ENCODE results near the gene NXPE1. TPM values are rescaled to one million over a fixed set of nuclear protein-coding genes. Genes with fewer than 3 reads are reported as not detected.
"Not testable (repeated sequence)": the region's sequence is repeated elsewhere in the genome, so short reads cannot be mapped to it uniquely, and the experiment has no call there.

NXPE1 gene
- polyA plus RNA-seq, 1 of the 3 experiments (the other 2 are of a cell fraction) = not detected

DNA sequence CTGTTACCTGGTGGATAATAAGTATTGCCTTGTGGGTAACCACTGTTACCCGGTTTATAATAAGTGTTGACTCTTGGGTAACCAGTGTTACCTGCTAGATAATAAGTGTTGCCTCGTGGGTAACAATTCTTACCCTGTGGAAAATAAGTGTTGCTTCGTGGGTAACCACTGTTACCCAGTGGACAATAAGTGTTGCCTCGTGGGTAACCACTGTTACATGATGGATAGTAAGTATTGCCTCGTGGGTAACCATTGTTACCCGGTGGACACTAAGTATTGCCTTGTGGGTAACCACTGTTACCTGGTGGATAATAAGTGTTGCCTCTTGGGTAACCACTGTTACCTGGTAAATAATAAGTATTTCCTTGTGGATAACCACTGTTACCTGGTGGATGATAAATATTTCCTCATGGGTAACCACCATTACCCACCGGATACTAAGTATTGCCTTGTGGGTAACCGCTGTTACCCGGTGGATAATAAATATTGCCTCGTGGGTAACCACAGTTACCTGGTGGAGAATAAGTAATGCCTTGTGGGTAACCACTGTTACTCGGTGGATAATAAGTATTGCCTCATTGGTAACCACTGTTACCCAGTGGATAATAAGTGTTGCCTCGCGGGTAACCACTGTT lies 44.6 kb upstream of the NXPE1 start:
- ChIA-PET POLR2A (no interaction called here), CTCF (no interaction called here)
- WGBS (ENCODE audit: low lambda C conversion rate) = 48% methylated on average over 13 of the region's 13 CpGs

DNA sequence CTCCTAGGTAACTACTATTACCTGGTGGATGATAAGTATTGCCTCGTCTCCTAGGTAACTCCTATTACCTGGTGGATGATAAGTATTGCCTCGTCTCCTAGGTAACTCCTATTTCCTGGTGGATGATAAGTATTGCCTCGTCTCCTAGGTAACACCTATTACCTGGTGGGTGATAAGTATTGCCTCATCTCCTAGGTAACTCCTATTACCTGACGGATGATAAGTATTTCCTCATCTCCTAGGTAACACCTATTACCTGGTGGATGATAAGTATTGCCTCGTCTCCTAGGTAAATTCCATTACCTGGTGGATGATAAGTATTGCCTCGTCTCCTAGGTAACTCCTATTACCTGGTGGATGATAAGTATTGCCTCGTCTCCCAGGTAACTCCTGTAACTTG lies 43.5 kb upstream of the NXPE1 start:
- H3K27ac ChIP-seq (ENCODE audit: low read depth in 2 of 2, low read length in 1 of 2); H2AFZ ChIP-seq (ENCODE audit: low read depth); H4K20me1 ChIP-seq (ENCODE audit: insufficient read depth); H3K27me3 ChIP-seq (ENCODE audit: insufficient read depth); H3K4me3 ChIP-seq (ENCODE audit: low read depth in 2 of 2, low read length in 1 of 2); H3K9me3 ChIP-seq; DNase-seq; H3K9ac ChIP-seq; H3F3A ChIP-seq (replicated peaks; ENCODE audit: insufficient read depth); H3K79me2 ChIP-seq (ENCODE audit: insufficient read depth); H3K4me1 ChIP-seq (ENCODE audit: control insufficient read depth in 1 of 2, insufficient read depth in 2 of 2, low read depth in 1 of 2, low read length in 1 of 2); H3K36me3 ChIP-seq (replicated peaks in 1 of 2; ENCODE audit: control insufficient read depth in 1 of 2, insufficient read depth in 2 of 2, low read length in 1 of 2); CTCF ChIA-PET; H3K9me2 ChIP-seq; POLR2A ChIA-PET; H3K4me2 ChIP-seq: not testable (repeated sequence)
- 37% methylated on average over 7 of the region's 7 CpGs for WGBS (ENCODE audit: low lambda C conversion rate)

More for the DNA sequence above, 44.6 kb upstream of the NXPE1 start:
- Histone ChIP-seq H3K9me3 (no peaks in the 10 kb centered on the region), H3K4me2 (no peak overlapping the region), H3K4me3 (ENCODE audit: low read depth in 2 of 2, low read length in 1 of 2) (no peak overlapping the region), H3K79me2 (ENCODE audit: insufficient read depth) (no peaks in the 10 kb centered on the region), H2AFZ (ENCODE audit: low read depth) (no peak overlapping the region), H3K27me3 (ENCODE audit: insufficient read depth) (no peaks in the 10 kb centered on the region), H4K20me1 (ENCODE audit: insufficient read depth) (no peaks in the 10 kb centered on the region), H3K36me3 (replicated peaks in 1 of 2; ENCODE audit: control insufficient read depth in 1 of 2, insufficient read depth in 2 of 2, low read length in 1 of 2) (no peaks in the 10 kb centered on the region), H3K4me1 (ENCODE audit: control insufficient read depth in 1 of 2, insufficient read depth in 2 of 2, low read depth in 1 of 2, low read length in 1 of 2) (no peaks in the 10 kb centered on the region), H3K9me2 (no peaks in the 10 kb centered on the region), H3K27ac (ENCODE audit: low read depth in 2 of 2, low read length in 1 of 2) (no peak overlapping the region), H3K9ac (no peak overlapping the region), H3F3A (replicated peaks; ENCODE audit: insufficient read depth) (peaks cover 9% of the 10 kb centered on the region)
- TF ChIP-seq EP300 (IDR thresholded peaks at IDR 0.05; ENCODE audit: borderline replicate concordance in 1 of 2, low read depth in 1 of 2, low read length in 1 of 2) (no peak), TEAD4 (IDR thresholded peaks at IDR 0.05; ENCODE audit: borderline replicate concordance, insufficient read depth) (no peak), NRF1 (IDR thresholded peaks at IDR 0.05; ENCODE audit: low read depth, low read length) (no peak), RFX5 (IDR thresholded peaks at IDR 0.05; ENCODE audit: low read length) (no peak)
- TF ChIP-seq, protein P1, sequence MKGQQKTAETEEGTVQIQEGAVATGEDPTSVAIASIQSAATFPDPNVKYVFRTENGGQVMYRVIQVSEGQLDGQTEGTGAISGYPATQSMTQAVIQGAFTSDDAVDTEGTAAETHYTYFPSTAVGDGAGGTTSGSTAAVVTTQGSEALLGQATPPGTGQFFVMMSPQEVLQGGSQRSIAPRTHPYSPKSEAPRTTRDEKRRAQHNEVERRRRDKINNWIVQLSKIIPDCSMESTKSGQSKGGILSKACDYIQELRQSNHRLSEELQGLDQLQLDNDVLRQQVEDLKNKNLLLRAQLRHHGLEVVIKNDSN (IDR thresholded peaks at IDR 0.05; ENCODE audit: borderline replicate concordance, low read depth) = no peak
- TF ChIP-seq, protein P2, sequence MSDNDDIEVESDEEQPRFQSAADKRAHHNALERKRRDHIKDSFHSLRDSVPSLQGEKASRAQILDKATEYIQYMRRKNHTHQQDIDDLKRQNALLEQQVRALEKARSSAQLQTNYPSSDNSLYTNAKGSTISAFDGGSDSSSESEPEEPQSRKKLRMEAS (IDR thresholded peaks at IDR 0.05; ENCODE audit: low read depth) = no peak
- TF ChIP-seq, protein P3, sequence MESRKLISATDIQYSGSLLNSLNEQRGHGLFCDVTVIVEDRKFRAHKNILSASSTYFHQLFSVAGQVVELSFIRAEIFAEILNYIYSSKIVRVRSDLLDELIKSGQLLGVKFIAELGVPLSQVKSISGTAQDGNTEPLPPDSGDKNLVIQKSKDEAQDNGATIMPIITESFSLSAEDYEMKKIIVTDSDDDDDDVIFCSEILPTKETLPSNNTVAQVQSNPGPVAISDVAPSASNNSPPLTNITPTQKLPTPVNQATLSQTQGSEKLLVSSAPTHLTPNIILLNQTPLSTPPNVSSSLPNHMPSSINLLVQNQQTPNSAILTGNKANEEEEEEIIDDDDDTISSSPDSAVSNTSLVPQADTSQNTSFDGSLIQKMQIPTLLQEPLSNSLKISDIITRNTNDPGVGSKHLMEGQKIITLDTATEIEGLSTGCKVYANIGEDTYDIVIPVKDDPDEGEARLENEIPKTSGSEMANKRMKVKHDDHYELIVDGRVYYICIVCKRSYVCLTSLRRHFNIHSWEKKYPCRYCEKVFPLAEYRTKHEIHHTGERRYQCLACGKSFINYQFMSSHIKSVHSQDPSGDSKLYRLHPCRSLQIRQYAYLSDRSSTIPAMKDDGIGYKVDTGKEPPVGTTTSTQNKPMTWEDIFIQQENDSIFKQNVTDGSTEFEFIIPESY (IDR thresholded peaks at IDR 0.05; ENCODE audit: borderline replicate concordance, low read depth) = no peak
- DNase-seq = no peak

DNA sequence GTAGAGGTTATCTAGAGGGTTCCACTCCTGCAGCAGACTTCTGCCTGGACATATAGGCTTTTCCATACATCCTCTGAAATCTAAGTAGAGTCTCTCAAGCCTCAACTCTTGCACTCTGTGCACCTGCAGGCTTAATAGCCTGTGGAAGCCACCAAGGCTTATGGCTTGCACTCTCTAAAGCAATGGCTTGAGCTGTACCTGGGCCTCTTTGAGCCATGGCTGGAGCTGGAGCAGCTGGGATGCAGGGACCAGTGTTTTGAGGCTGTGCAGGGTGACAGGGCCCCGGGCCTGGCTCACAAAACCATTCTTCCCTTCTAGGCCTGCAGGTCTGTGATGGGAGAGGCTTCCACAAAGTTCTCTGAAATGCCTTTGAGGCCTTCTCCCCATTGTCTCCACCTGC lies 38.8 kb upstream of the NXPE1 start:
- no peak for DNase-seq
- TF ChIP-seq TCF12 (IDR thresholded peaks at IDR 0.05) (no peak), ELF1 (IDR thresholded peaks at IDR 0.05) (no peak), RAD21 (IDR thresholded peaks at IDR 0.05; ENCODE audit: low read length) (no peak), EZH2phosphoT487 (IDR thresholded peaks at IDR 0.05; ENCODE audit: borderline replicate concordance, low read depth) (no peak), NFIC (IDR thresholded peaks at IDR 0.05; ENCODE audit: borderline replicate concordance) (no peak), MXI1 (IDR thresholded peaks at IDR 0.05; ENCODE audit: low read depth, low read length) (no peak), FOXM1 (IDR thresholded peaks at IDR 0.05; ENCODE audit: low read depth) (no peak), FOXJ3 (CRISPR knock-in tag; IDR thresholded peaks at IDR 0.05) (no peak)
- TF ChIP-seq, protein P4, sequence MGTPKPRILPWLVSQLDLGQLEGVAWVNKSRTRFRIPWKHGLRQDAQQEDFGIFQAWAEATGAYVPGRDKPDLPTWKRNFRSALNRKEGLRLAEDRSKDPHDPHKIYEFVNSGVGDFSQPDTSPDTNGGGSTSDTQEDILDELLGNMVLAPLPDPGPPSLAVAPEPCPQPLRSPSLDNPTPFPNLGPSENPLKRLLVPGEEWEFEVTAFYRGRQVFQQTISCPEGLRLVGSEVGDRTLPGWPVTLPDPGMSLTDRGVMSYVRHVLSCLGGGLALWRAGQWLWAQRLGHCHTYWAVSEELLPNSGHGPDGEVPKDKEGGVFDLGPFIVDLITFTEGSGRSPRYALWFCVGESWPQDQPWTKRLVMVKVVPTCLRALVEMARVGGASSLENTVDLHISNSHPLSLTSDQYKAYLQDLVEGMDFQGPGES (IDR thresholded peaks at IDR 0.05; ENCODE audit: low read depth, low read length) = no peak
- Histone ChIP-seq H3K9me2 (no peaks in the 10 kb centered on the region), H3K4me3 (ENCODE audit: low read depth in 2 of 2, low read length in 1 of 2) (no peak overlapping the region), H3K9ac (no peak overlapping the region), H3K36me3 (replicated peaks in 1 of 2; ENCODE audit: control insufficient read depth in 1 of 2, insufficient read depth in 2 of 2, low read length in 1 of 2) (no peaks in the 10 kb centered on the region), H2AFZ (ENCODE audit: low read depth) (no peak overlapping the region), H3K4me1 (ENCODE audit: control insufficient read depth in 1 of 2, insufficient read depth in 2 of 2, low read depth in 1 of 2, low read length in 1 of 2) (no peaks in the 10 kb centered on the region), H3K4me2 (no peak overlapping the region), H3K9me3 (no peaks in the 10 kb centered on the region), H3K79me2 (ENCODE audit: insufficient read depth) (no peaks in the 10 kb centered on the region), H3K27me3 (ENCODE audit: insufficient read depth) (no peaks in the 10 kb centered on the region), H3K27ac (ENCODE audit: low read depth in 2 of 2, low read length in 1 of 2) (no peak overlapping the region), H4K20me1 (ENCODE audit: insufficient read depth) (no peaks in the 10 kb centered on the region), H3F3A (replicated peaks; ENCODE audit: insufficient read depth) (peaks cover 9% of the 10 kb centered on the region)
- WGBS (ENCODE audit: low lambda C conversion rate) = no CpG with 5 or more reads among the region's 1 CpG
- POLR2A ChIA-PET = no interaction called here
- CTCF ChIA-PET = no interaction called here
